Measurements from ENCODE around the gene TSPAN15.

Gene TSPAN15

DNA sequence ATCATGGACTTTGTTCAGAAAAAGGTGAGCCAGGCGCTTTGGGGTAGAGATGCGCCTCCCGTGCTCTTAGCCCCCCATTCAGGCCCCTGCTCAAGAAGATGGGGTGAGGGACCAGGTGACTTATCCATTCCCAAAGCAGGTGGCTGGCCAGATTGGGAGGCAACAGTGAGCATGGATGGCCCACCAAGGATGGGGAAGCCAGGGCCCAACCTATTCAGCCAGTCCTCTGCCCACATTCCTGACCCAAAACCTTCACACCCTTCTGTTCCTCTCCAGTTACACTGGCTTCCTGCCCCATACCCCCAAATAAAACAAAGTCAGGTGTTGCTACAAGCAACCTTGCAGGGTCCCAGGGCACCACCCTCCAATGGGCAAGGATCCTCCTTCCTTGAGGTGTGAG is 44.4 kb downstream of the TSPAN15 start:
- H4K20me1 ChIP-seq (ENCODE audit: insufficient read depth, low read length) = no peaks in the 10 kb centered on the region; the same call in 1 of the 2 replicates
- H3K27ac ChIP-seq (ENCODE audit: low read length) = no peak overlapping the region
- H3K4me3 ChIP-seq (ENCODE audit: low read depth in 1 of 2, low read length in 2 of 2) = no peak overlapping the region
- H3K27me3 ChIP-seq (ENCODE audit: insufficient read depth, low read length, poor library complexity) = peaks cover 8% of the 10 kb centered on the region
- TF ChIP-seq EZH2 (IDR thresholded peaks at IDR 0.05; ENCODE audit: borderline replicate concordance, low read depth, low read length, severe bottlenecking) = no peak
- TF ChIP-seq, protein P1, sequence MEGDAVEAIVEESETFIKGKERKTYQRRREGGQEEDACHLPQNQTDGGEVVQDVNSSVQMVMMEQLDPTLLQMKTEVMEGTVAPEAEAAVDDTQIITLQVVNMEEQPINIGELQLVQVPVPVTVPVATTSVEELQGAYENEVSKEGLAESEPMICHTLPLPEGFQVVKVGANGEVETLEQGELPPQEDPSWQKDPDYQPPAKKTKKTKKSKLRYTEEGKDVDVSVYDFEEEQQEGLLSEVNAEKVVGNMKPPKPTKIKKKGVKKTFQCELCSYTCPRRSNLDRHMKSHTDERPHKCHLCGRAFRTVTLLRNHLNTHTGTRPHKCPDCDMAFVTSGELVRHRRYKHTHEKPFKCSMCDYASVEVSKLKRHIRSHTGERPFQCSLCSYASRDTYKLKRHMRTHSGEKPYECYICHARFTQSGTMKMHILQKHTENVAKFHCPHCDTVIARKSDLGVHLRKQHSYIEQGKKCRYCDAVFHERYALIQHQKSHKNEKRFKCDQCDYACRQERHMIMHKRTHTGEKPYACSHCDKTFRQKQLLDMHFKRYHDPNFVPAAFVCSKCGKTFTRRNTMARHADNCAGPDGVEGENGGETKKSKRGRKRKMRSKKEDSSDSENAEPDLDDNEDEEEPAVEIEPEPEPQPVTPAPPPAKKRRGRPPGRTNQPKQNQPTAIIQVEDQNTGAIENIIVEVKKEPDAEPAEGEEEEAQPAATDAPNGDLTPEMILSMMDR (IDR thresholded peaks at IDR 0.05; ENCODE audit: borderline replicate concordance, extremely low read depth, low read length, poor library complexity, severe bottlenecking) = no peak
- no peak overlapping the region for H2AFZ ChIP-seq (ENCODE audit: low read depth, low read length)
- no peak overlapping the region for H3K4me2 ChIP-seq (ENCODE audit: insufficient read depth, low read length)
- H3K9me3 ChIP-seq (ENCODE audit: insufficient read depth, low read length, severe bottlenecking) = no peaks in the 10 kb centered on the region
- DNase-seq (no peak), ATAC-seq (ENCODE audit: insufficient read depth, low read depth) (no peak)
- no peak overlapping the region for H3K9ac ChIP-seq (ENCODE audit: low read depth, low read length)
- H3K36me3 ChIP-seq (ENCODE audit: insufficient read depth, low read length) = no peaks in the 10 kb centered on the region
- no peaks in the 10 kb centered on the region for H3K79me2 ChIP-seq (ENCODE audit: insufficient read depth, low read length)
- H3K4me1 ChIP-seq (ENCODE audit: insufficient read depth, low read length) = no peaks in the 10 kb centered on the region

DNA sequence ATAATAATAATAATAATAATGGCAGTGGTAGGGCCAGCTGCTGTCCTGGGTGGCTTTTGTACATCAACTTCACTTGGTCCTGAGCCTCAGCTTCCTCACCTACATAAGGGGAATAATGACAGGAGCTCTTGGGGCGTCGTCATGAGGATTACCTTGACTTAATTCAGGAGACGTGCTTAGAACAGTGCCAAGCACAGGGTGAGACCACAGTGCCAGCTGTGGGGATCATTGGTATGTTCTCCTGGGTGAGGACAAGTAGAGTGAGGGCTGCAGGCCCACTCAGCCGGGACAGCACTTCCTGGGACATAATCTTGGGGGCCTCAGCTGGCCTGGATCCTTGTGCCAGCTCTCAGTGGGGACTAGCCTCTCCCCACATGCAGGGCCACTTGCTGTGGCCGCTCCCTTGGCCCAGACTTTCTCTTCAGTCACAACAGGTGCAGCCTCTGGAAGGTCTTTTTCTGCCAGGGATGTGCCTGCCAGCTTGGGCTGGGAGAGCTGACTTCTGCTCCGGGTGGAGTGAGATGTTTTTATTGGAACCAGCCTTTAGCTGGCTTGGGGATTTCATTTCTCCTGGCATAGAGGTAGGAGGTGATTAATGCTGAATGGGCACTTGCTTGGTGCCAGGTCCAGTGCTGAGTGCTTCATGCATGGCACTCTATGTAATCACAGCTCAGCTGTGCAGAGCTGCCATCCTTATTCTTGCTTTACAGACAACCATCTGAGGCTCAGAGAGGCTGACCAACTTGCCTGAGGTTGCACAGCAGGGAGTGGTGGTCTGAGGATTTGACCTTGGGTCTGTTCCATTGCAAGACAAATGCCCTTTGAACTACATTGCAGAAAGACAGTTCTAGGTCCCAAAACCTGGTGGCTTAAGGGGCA is 45.3 kb downstream of the TSPAN15 start:
- Histone ChIP-seq H3K27ac (ENCODE audit: low read length) (no peak overlapping the region), H4K20me1 (ENCODE audit: insufficient read depth, low read length) (no peaks in the 10 kb centered on the region; the same call in 1 of the 2 replicates), H3K27me3 (ENCODE audit: insufficient read depth, low read length, poor library complexity) (peaks cover 11% of the 10 kb centered on the region), H3K36me3 (ENCODE audit: insufficient read depth, low read length) (no peaks in the 10 kb centered on the region), H3K9ac (ENCODE audit: low read depth, low read length) (no peak overlapping the region), H2AFZ (ENCODE audit: low read depth, low read length) (no peak overlapping the region), H3K9me3 (ENCODE audit: insufficient read depth, low read length, severe bottlenecking) (no peaks in the 10 kb centered on the region), H3K4me1 (ENCODE audit: insufficient read depth, low read length) (no peaks in the 10 kb centered on the region), H3K79me2 (ENCODE audit: insufficient read depth, low read length) (no peaks in the 10 kb centered on the region), H3K4me2 (ENCODE audit: insufficient read depth, low read length) (no peak overlapping the region), H3K4me3 (ENCODE audit: low read depth in 1 of 2, low read length in 2 of 2) (no peak overlapping the region)
- TF ChIP-seq EZH2 (IDR thresholded peaks at IDR 0.05; ENCODE audit: borderline replicate concordance, low read depth, low read length, severe bottlenecking) = no peak
- TF ChIP-seq, protein P1 (IDR thresholded peaks at IDR 0.05; ENCODE audit: borderline replicate concordance, extremely low read depth, low read length, poor library complexity, severe bottlenecking) = no peak
- DNase-seq (no peak), ATAC-seq (ENCODE audit: insufficient read depth, low read depth) (no peak)

DNA sequence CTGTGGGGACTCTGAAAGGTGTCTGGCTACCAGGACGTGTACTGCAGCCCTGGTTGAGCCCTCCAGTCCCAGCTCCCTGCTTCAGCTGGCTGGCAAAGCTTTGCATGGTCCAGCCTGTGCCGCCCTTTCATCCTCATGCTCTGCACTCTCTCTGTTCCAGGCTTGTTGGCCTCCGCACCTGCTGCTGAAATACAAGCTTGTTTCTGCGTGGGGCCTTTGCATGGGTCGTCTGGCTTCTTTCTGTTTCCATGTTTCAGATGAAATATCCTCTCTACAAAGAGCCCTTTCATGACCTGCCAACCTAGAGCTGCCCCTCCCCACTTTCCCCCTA is 45.9 kb downstream of the TSPAN15 start:
- Histone ChIP-seq H3K79me2 (ENCODE audit: insufficient read depth, low read length) (no peaks in the 10 kb centered on the region), H3K9ac (ENCODE audit: low read depth, low read length) (no peak overlapping the region), H4K20me1 (ENCODE audit: insufficient read depth, low read length) (no peaks in the 10 kb centered on the region; the same call in 1 of the 2 replicates), H3K9me3 (ENCODE audit: insufficient read depth, low read length, severe bottlenecking) (no peaks in the 10 kb centered on the region), H3K36me3 (ENCODE audit: insufficient read depth, low read length) (no peaks in the 10 kb centered on the region), H3K27ac (ENCODE audit: low read length) (no peak overlapping the region), H3K4me2 (ENCODE audit: insufficient read depth, low read length) (no peak overlapping the region), H2AFZ (ENCODE audit: low read depth, low read length) (no peak overlapping the region), H3K27me3 (ENCODE audit: insufficient read depth, low read length, poor library complexity) (peaks cover 11% of the 10 kb centered on the region), H3K4me1 (ENCODE audit: insufficient read depth, low read length) (no peaks in the 10 kb centered on the region), H3K4me3 (ENCODE audit: low read depth in 1 of 2, low read length in 2 of 2) (no peak overlapping the region)
- TF ChIP-seq, protein P1 (IDR thresholded peaks at IDR 0.05; ENCODE audit: borderline replicate concordance, extremely low read depth, low read length, poor library complexity, severe bottlenecking) = no peak
- no peak for TF ChIP-seq EZH2 (IDR thresholded peaks at IDR 0.05; ENCODE audit: borderline replicate concordance, low read depth, low read length, severe bottlenecking)
- DNase-seq (no peak), ATAC-seq (ENCODE audit: insufficient read depth, low read depth) (no peak)

All from DND-41 (cell line).